ENCODE results near the gene FRMD1. TPM values are rescaled to one million over a fixed set of nuclear protein-coding genes. Genes with fewer than 3 reads are reported as not detected.

FRMD1 gene
- total RNA-seq, result 0.52 TPM

DNA sequence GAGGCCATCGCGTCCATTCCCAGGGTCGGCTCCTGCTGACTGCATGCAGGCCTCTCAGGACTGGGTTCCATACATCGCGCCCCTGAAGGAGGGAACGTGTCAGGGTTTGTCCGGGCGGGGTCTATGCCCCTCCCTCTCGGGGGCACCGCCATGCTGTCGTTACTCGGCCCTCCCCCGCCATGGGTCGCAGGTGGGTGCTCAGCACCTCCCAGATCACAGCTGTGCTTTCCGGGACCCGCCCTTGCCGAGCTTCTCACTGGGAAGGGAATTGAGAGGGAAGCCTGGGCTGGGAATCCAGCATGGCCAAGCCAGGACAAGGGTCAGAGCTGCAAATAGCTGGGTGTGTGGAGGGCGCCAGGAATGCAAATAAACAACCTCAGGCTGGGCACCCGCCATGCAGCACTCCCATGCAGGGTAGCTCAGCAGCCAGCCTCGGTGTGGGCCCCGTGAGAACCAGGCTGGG, at the start of gene FRMD1:
TSS of gene FRMD1 (minus strand) at position 270 of the 463 bp plus-strand sequence. CDS start at position 152, 118 bp downstream.
- no peak for DNase-seq (ENCODE audit: low spot score)

DNA sequence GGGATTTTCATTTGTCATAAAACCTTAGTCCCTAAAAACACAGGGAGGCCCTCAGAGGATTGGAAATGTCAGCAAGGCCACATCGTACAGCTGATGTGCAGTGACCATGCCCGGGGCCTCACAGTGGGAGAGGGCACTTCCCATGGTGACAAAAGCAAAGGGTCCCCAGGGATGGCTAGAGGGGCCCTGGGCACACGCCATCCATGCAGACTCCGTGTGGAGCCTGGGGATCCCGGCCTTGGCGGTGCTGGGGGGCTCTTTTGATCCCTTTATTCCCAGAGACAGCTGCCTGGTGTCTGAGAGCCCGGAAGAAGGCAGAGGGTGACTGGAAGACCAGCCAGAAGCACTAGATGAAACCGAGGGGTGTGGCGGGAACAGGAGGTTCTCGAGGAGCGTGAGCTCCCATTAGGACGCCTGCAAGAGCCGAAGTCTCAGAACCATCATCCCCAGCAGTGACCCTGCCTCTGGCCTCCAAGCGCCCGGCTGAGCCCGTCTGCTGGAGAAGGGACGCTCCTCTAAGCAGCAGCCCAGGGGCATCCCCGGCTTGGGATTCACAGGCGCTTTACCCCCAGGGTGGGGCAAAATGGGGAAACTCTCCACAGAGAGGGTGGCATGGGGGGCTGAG, 49.1 kb upstream of the FRMD1 start:
- DNase-seq (ENCODE audit: low spot score), result no peak

DNA sequence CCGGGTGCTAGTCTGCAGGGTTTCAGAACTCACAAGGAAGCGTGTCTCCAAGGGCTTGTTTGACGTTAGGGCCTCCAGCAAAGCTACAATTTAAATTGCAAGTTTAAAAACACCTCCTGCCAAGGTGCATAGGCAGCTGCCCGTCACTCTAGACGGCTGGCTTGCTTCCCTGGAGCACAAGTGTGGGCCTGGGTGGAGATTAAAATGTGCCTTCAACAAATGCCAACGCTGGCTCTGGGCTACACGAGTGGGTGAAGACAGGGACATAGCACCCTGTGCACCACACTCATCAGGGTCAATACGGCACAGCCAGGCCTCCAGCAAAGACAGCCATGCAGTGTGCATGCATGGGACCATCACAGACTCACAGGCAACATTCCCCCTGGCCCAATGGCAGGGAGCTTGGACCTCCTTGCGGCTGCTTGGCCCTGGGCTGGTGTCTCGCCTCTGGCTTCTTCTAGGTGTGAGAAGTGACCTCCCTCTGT, 48.4 kb upstream of the FRMD1 start:
- no peak for DNase-seq (ENCODE audit: low spot score)

DNA sequence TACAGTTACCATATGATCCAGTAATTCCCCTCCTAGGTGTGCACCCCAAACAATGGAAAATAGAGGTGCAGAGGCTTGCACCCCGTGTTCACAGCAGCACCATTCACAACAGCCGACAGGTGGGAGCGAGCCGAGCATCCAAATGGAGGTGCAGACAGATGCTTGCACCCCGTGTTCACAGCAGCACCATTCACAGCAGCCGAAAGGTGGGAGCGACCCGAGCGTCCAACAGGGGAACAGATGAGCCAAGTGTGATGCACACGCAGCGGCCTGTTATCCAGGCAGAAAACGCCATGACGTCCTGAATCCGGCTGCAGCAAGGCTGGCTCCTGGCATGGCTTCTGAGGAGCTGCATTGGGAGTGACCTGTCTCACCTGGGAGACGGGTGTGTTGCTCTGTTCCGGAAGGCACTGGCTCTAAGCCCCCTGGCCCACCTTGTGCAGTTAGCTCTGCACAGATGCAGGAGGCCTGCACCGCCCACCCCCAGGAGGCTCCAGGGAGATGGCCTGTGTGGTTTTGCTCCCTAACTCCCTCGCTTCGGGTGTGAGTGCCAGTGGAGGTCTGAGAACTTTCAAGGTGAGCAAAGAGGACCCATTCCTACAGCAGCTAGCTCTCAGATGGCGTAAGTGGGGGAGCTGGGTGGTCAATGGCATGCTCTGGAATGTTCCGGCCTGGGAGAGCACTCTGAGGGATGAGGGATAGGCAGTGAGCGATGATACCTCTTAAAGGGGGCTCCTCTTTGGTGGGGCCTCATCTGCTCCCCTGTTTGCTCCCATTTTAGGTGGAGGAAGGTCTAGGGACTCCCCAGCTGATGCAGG, 47.8 kb upstream of the FRMD1 start:
- DNase-seq (ENCODE audit: low spot score), result no peak

DNA sequence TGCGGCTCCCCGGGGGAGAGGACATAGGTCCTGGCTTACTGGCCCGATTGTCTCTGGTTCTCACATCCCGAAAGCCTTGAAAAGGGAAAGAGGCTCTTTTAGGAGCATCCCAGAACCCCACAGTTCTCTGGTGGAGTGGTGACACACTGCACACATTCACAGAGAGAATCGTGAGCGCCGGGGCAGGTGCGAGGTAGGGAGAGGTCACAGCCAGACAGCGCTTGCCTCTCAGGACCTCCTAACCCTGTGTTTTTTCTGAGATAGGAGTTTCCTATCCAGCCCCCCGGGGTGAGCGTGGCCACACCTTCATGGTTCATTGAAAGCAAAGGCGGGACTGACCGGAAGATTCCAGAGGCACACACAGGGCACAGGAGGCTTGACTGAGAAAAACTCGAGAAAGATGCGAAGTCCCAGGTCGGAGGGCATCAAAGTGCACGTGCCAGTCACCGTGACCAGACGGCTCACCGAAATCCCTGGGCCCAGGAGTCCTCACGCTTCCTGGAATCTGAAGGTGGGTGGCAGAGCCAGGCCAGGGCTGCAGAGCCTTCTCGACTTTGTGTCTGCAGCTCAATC, 46.5 kb upstream of the FRMD1 start:
- DNase-seq (ENCODE audit: low spot score), result no peak

DNA sequence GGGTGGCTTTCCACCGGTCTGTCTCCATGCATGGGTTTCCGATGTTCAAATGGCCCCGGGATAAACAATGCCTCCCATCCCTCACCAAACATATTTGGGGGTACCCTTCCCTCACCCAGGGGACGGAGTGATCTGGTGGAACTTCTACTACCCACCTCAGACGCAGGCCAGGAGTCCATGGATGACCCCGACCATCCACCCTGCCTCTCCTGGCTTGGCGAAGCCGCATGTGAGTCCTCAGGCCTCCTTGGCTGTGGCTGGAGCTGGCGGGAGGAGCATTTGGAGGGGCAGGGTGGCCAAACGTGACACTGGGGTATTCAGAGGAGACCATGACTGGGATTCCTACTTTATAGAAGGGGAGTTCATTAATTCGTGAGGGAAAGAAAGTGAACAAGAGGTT, 45.9 kb upstream of the FRMD1 start:
- no peak for DNase-seq (ENCODE audit: low spot score)

DNA sequence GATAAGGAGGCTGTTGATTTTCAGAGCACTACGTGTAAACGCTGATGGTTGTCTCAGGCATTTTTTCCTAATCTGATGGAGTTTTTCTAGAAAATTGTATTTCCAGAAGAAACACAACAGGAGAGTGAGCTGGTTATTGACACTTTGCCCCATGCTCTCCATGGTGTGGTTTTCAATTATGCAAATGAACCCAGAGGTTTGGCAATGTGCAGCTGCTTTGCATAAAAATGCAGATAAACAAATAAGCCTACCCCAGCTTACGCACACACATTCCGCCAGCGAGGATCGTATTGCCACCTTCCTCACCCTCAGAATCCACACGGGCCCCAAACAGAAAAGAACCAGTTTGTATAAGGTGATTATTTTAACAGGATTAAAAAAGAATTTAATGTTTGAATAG, 45.1 kb upstream of the FRMD1 start:
- DNase-seq (ENCODE audit: low spot score), result peak; percentile 29

DNA sequence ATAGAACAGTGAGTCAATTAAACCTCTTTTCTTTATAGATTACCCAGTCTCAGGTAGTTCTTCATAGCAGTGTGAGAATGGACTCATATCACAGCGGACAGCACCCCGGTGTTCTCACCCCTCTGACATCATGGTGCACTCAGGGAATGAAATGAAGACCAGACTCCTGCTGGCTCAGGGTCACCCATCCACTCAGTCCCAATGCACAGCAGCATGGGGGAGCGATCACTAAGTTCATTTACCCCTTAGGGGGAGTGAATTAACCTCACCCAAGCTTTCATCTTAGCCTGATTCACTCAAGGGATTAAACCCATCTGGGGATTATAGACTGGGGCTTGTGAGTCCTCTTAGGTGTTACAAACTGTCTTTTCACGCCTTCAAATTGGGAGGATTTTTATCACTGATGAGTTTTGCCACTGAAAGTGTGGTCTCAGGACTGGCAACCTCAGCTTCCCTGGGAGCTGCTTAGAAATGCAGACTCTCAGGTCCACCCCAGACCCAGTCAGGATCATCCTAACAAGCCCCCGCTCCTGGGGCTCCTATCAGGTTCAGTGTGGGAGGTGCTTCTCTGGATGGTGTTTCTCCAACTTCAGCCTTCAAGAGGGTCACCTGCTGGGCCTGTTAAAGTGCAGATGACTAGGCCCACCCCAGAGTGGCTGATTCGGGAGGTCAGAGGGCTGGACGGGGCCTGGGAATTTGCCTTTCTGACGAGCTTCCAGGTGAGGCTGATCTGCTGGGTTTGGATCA, 44.3 kb upstream of the FRMD1 start:
- peak; percentile 26 for DNase-seq (ENCODE audit: low spot score)

DNA sequence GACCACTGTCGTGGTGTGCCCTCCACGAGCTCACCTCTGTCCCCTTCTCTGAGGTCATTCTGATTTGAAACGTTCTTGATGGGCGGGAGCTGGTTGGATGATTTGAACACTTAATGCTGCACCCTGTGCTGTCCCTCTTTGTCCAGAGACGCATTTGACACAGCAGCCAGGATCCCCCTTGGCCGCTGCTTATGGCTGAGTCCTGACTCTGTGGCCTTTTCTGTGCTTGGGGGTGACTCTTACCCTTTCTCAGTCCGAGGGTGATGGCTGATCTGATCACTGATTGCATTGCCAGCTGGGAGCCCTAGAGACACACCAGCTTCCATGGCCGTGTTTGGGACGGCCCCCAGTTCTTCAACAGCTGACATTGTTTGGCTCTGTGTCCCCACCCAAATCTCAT, 43.5 kb upstream of the FRMD1 start:
- DNase-seq (ENCODE audit: low spot score), result peak; percentile 22

DNA sequence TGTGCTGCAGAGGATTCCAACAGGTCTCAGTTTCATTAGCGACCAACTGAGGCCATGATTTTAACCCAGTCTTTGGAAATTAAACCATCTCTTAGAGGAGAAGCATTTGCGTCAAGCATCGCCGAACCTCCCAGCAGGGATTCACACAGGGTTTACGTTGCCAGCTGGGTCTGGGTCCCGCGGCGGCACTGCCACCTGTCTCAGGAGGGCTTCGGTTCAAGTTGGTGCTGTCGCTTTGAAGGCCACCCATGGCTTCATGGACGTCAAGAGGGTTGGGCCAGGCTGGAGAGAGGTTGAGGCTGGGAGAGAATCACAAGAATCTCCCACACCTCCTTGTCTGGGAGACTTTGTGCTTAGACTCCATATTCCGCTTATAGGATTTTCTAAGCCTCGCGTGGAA, 43.0 kb upstream of the FRMD1 start:
- peak; percentile 37 for DNase-seq (ENCODE audit: low spot score)

DNA sequence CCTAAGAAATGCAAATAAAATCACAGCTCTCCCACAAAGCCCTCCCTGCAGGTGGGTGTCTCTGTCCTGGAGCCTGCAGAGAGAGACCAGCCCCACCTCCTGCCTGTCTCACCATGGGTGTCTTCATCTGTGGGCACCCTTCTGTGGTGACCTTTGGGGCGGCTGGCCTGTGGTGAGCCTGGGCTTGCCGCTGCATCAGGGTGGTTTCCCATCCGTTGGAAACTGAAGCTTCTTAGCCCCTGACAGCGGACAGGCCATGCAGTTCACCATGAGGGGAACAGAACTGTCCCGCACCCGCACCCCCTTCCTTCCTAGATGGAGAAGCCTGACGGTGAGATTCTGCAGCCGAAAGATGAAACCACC, 42.3 kb upstream of the FRMD1 start:
- peak; percentile 34 for DNase-seq (ENCODE audit: low spot score)

DNA sequence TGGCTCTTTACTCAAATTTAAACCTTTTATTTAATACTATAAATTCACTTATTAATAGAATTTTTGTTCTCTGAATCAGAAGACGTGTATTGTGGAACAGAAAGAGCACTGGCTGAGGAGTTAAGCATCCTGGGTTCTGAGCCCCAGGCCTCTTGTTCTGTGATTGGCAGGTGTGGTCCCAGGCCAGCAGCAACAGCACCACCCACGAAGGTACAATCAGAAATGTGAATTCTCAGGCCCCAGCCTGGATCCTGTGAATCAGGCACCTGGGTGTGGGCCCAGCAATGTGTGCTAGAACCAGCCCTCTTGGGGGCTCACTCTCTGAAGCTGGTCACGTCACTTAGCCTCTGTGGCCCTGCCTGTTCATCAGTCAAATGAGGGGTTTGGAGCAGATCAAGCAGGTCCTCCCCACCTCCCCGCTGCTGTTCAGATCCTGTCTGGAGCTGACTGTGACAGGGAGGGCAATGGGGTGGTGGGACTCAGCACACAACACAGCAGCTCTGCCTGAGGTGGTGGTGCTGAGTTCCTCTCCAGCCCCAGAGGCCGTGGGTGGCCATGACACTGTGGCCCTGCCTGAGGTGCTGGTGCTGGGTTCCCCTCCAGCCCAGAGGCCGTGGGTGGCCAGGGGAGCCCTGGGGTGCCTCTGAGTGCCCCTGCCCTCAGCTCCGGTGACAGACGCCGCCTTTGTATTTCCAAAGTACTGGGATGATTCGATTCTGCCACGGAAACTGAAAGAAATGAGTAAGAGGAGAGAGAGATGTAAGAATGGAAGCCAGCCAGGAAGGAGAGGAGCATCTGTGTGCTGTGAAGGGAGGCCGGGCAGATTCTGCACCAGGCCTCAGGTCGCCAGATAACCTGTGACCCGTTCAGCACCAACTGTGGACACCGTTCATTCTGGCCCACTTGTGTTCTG, 41.6 kb upstream of the FRMD1 start:
- DNase-seq (ENCODE audit: low spot score), result peak; percentile 29

DNA sequence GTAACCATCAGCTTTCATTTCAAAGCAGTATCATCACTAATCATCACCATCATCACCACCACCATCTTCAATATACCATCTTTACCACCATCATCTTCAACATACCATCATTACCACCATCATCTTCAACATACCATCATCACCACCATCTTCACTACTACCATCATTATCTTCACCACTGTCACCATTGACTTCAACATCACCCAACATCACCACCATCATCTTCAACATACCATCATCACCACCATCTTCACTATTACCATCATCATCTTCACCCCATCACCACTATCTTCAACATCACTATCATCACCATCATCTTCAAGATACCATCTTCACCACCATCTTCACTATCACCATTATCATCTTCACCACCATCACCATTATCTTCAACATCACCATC, 40.5 kb upstream of the FRMD1 start:
- DNase-seq (ENCODE audit: low spot score), result no peak

DNA sequence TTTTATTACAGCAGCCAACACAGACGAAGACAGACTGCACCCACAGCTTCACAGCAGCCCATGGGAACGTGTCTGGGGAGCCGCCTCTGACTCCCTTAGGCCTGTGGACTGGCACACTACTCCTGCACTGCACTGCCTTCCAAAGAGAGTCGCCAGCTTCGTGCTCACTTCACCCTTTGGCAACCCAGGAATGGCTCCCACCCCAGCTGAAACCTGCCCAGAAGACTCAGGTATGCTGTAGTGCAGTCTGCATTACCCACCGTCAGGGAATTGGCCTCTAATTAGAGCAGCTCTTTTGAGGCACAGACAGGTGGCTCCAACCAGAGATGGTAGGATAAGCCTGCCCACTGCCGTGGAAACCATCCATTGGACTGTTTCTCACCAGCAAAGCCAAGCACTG, 39.9 kb upstream of the FRMD1 start:
- DNase-seq (ENCODE audit: low spot score), result no peak

DNA sequence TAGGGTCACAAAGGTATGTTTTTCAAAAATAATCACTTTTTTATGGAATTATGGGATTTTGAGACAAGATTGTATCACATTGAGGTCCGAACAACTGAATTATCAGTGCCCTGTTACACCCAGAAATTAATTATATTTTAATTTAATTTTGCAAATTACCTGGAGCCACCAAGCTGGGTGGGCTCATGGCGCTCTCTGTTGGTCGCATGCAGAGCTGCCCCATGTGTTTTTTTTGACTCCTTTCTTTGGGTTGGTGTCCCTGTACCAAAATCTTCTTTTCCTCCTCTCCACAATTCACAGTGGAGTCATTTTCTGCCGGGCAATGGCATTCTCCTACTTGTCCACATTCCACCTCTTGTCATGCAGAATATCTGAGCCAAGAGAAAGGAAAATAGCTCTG, 38.9 kb upstream of the FRMD1 start:
- no peak for DNase-seq (ENCODE audit: low spot score)

DNA sequence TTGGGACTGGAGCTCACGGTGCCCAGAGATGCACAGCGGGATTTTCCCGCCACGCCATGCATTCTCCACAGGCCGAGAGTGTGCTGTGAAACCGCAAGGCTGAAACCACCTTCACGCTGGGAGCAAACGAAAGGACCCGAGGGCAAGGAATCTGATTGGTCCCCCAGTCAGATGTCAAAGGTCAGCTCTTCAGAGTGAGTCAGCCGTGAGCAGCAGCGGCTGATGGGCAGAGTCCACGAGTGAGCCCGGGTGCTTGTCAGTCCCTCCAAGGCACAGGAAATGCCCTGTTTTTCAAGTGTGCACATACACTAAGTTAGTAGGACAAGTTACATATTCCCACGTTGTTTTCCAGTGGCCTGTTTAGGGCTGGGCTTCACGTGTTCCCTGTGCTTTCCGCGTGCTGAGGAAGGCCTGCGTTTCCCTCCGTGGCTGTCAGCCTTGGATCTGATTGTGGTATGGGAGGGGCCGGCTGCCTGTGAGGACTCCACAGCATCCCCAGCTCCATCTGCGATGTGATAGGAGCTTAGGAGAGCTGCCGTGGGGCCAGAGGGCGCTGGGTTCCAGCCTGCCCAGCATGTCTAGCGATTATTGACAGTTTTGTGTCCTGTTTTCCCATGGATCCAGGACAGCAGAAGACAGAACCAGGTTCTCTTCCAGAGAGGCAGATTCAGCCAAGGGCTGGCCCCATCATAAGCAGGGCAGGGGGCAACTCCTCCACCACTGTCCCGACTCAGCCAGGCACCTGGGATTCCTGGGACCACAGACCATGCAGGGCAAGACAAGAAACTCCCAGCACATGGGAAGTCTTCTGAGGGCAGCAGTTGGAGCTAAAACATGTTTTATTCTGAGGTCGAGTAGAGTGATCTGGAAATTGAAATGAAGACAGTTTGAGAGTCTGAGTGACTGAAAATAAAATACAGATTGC, 38.2 kb upstream of the FRMD1 start:
- DNase-seq (ENCODE audit: low spot score), result no peak

DNA sequence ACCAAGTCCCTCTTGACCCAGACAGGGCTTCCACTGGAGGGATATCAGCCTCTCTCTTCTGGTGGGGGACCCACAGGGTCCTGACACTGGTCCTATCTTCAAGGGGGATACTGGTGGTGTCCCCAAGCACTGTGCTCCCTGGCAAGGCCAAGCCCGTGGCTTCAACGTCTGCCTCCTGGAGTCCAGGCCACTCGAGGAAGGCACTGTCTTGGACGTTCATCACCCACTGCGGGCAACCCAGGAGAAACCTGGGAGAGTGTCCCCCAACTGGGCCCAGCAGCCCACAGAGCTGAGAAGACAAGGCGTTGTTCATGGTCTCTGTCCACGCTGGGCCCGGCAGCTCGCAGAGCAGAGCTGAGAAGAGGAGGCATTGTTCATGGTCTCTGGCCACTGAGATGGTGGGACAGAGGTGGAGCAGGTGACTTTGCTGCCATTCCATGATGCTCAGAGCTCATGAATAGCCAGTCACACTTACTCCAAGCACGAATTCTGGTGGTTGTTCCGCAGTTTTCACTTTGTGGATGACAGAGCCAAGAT, 37.5 kb upstream of the FRMD1 start:
- DNase-seq (ENCODE audit: low spot score), result no peak

DNA sequence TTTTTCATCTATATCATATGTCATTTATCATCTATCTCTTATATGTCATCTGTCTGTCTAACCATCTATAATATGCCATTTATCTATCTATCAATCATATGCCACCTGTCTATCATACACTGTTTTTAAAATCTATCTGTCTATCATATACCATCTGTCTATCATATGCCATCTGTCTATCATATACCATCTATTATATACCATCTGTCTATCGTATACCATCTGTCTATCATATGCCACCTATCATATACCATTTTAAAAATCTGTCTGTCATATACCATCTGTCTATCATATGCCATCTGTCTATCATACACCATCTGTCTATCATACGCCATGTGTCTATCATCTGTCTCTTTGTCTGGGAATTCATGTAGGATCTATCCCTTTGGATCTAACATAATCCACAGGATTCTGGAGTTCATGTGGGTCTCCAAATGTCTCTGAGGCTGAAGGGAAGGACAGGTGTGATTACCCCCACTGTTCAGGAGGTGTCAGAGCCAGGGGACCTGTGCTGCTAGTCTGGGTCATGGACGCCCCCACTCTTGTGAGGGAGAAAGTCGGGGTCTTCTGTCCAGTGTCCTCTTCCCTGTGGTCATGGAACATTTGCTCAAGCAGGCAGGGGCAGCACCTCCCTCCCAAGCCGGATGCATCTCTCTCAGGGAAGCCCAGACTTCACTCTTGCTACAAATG, 36.9 kb upstream of the FRMD1 start:
- no peak for DNase-seq (ENCODE audit: low spot score)

DNA sequence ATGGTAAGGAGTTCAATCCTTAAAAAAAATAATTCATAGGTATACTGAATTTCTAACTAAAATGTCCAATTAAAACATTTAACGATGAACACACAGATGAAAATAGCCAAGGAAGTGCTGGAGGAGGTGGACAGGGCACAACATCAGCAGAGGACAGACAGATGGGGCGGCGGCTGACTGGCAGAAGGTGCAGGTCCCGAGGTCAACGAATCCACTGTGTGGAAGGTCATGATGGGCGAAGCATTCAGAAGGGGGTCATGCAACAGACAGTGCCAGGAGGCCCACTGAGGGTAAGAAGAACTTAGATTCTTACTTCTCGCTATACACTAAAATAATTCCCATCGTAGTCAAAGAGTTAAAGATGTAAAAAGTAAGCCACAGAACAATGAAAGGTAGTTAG, 34.2 kb upstream of the FRMD1 start:
- no peak for DNase-seq (ENCODE audit: low spot score)

All from ureter (tissue), 1 donor.